GM18505 (cell line): ENCODE measurements around the gene TUBGCP6.

Experiments used
- ATAC-seq: cut with Tn5 transposase; IDR thresholded peaks from one replicate; pipeline ENCODE4 v1.9.1; 2021; ENCODE audit not compliant: unreplicated experiment
- POLR2A ChIP-seq: IDR thresholded peaks from 4 replicates; pipeline ENCODE4 v1.6.1; 2011; ENCODE audit warnings: borderline replicate concordance; ENCODE audit not compliant: insufficient read depth, insufficient read length; ENCODE audit errors: extremely low read depth

Gene TUBGCP6

GRCh38 chr22:50244420-50245213 lies at the start of gene TUBGCP6:
TSS of gene TUBGCP6 (minus strand) at chr22:50245023. CDS start at chr22:50244459, 564 bp downstream.
- ATAC-seq = peak; percentile 73
- peak; percentile 92 for TF ChIP-seq POLR2A

GRCh38 chr22:50294319-50294656 lies 49.5 kb upstream of the TUBGCP6 start:
- no peak for ATAC-seq
- TF ChIP-seq POLR2A = no peak

- ATAC-seq = no peak
- no peak for TF ChIP-seq POLR2A
These were observed 48.9 kb upstream of the TUBGCP6 start for GRCh38 chr22:50293441-50294318.

- no peak for ATAC-seq
- no peak for TF ChIP-seq POLR2A
These were observed 48.0 kb upstream of the TUBGCP6 start for GRCh38 chr22:50292643-50293440.

DNA sequence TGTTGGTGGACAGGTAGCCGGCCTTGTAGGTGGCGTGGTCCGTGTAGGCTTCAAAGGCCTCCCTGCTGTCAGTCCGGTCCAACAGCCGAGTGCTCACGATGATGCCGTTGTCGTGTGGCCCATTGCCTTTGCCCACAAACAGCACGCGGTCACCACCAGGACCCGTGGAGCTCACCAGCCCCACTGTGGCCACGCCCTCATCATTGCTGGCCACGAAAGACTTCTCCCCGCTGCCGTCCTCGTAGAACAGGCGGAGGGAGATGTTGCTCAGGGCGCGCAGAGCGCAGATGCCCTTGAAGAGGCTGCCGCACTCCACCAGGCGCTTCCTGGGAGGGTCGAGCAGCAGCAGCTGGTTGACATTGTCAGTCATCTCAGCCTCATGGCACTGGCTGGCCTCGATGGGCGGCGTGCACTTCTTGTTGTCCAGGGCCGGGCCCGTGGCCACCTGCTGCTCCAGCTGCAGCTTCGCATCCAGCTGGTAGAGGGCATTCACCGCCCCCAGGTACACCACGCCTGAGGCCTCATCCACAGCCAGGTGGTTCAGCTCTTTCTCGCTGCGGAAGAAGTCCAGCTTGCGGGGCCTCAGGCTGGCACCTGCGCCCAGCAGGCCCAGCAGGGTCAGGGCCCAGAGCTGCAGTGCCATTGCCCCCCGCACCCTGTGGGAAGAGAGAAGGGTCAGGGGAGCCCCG lies 45.3 kb upstream of the TUBGCP6 start:
- no peak for TF ChIP-seq POLR2A
- no peak for ATAC-seq

- ATAC-seq = no peak
- no peak for TF ChIP-seq POLR2A
These were observed 44.5 kb upstream of the TUBGCP6 start for GRCh38 chr22:50289151-50289941.

- ATAC-seq = no peak
- TF ChIP-seq POLR2A = no peak
These were observed 42.9 kb upstream of the TUBGCP6 start for GRCh38 chr22:50287731-50288130.

DNA sequence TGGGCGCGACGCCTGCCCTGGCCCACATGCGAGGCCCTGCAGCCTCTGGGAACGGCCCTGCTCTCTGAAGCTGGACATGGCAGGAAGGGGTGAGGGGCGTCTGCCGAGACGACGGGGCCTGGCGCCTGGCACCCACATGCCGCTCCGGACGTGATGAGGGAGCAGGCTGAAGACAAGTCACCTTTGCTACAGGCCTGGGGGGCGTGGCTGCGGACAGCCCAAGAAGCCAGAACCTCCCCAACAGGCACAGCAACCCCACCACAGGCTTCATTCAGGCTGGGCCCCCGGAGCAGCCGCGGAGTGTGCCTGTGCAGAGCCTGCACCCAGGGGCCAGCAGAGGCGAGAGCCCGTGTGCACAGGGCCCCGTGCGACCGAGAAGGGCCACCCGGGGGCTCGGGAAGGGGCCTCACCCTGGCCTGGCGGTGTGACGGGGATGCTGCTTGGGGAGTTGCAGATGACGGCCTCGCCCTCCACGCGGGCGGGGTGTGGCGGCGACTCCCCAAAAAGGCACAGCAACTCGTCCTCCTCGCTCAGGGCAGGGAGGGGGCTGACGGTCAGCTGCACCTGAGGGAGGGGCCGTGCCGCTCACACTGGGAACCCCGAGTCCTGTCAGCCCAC lies 42.0 kb upstream of the TUBGCP6 start:
- no peak for ATAC-seq

DNA sequence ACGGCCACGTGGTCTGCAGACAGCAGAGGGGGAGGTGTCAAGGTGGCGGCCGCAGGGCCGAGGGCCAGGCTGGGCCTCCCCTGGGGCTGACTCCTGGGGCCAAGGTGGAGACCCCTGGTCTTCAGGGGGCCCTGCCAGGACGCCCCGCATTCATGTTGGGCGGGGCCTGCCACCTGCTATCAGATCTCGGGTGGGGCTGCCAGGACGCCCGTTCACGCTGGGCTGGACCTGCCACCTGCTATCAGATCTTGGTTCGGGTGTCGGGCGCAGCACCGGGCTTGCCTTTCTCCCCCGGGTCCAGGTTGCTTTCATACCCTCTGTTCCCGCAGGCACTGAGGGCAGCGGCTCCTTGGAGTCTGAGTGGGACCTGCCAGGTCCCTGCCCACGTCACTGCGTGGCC lies 41.5 kb upstream of the TUBGCP6 start:
- no peak for TF ChIP-seq POLR2A
- ATAC-seq = no peak

More for the DNA sequence above, 42.0 kb upstream of the TUBGCP6 start:
- TF ChIP-seq POLR2A = no peak

DNA sequence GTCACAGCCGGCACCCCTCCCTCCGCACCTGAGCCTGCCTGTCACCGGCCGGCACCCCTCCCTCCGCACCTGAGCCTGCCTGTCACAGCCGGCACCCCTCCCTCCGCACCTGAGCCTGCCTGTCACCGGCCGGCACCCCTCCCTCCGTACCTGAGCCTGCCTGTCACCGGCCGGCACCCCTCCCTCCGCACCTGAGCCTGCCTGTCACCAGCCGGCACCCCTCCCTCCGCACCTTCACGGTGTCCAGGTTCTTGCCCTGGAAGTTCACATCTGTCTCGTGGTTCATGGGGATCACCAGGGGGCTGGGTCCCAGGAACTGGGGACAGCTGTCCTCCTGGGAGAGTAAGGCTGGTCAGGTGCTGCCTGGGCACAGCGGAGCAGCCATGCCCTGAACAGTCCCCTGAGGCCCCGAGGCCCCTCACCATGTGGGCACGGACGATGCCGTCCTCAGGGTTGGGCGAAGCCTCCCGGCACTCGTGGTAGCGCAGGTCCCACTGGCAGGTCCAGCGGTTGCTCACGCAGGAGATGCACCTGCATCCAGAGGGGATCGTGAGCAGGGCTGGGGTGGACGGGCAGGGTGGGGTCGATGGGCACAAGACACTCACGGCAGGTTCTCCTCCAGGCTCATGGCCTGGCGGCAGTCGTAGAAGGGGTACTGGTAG lies 40.9 kb upstream of the TUBGCP6 start:
- TF ChIP-seq POLR2A = no peak

GRCh38 chr22:50284479-50284878 lies 39.7 kb upstream of the TUBGCP6 start:
- no peak for ATAC-seq
- no peak for TF ChIP-seq POLR2A

More for the DNA sequence above, 40.9 kb upstream of the TUBGCP6 start:
- ATAC-seq = no peak
